Left hindlimb (tissue), 1 donor: ENCODE results near the gene RNF11.
A peak's percentile ranks its signal among the peaks of the same experiment; 100 is the strongest.

Source experiments
- DNase-seq: peaks from one replicate; pipeline ENCODE4 v3.0.0-alpha.2; 2018

Gene RNF11

GRCh38 chr1:51316113-51316845 is 80.2 kb downstream of the RNF11 start:
- peak; percentile 28 for DNase-seq

GRCh38 chr1:51316846-51317120 is 80.7 kb downstream of the RNF11 start:
- DNase-seq, result no peak

- DNase-seq, result peak; percentile 15
These were observed 81.7 kb downstream of the RNF11 start for GRCh38 chr1:51317798-51318197.

DNA sequence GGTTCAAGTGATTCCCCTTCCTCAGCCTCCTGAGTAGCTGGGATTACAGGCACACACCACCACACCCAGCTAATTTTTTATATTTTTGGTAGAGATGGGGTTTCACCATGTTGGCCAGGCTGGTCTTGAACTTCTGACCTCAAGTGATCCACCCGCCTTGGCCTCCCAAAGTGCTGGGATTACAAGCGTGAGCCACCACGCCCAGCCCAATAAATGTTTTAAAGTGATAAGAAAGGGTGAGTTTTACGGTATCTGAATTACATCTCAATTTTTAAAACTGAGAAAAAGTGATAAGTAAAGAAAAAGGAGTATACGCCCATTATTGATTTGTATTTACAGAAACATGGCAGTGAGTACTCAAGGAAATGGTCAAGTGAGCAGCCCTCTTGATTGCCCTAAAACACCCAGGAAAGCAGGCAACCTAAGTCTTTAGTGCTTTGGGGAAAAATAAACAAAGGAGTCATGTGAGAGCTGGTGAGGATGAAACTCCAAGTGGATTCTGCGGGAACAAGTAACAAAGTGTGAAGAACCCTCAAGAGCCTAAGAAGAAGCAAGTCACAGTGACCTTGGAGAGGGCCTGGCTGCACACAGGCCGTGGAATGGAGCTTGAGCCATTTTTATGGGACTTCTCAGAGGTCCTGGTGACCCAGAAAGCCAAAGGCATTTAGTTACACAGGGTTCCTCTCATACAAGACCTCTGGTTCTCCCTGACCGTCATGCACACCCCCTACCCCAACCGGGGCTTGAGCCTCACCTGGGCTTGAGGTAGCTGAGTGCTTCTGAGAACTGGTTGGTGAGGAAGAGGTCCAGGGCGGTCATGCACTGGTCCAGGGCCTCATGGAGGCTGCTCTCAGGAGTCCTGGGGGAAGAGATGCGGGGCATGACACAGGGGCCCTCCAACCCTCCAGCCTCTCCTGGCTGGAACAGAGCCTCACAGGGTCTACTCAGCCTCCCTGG is 85.2 kb downstream of the RNF11 start:
- DNase-seq, result no peak

GRCh38 chr1:51321924-51322280 is 85.8 kb downstream of the RNF11 start:
- no peak for DNase-seq

- DNase-seq, result no peak
These were observed 86.5 kb downstream of the RNF11 start for GRCh38 chr1:51322417-51323101.
